Effector memory CD8-positive, alpha-beta T cell (primary cell): ENCODE measurements around the gene PTPRD.

Experiments
- ATAC-seq: fragments of 150-1000 bp; cut with Tn5 transposase; replicated peaks from 2 replicates; pipeline ENCODE4 v1.10.0; 2021; ENCODE audit warnings: mild to moderate bottlenecking, moderate library complexity
- DNase-seq, 3 experiments: peaks; one replicate each; pipeline ENCODE4 v3.0.0; 2021
- H3K27ac Mint-ChIP-seq, 2 donors: one replicate each; pipeline ENCODE4 v1.8.0; 2022; ENCODE audit warnings: mild to moderate bottlenecking in 2 of 2, mixed read lengths in 2 of 2, moderate library complexity in 2 of 2
- H3K27me3 Mint-ChIP-seq, 2 donors: one replicate each; pipeline ENCODE4 v1.8.0; 2022; ENCODE audit warnings: mixed read lengths in 2 of 2
- H3K36me3 Mint-ChIP-seq: one replicate; pipeline ENCODE4 v1.8.0; 2022; ENCODE audit warnings: mild to moderate bottlenecking, moderate library complexity, mixed read lengths; ENCODE audit not compliant: insufficient read depth
- H3K4me1 Mint-ChIP-seq, 2 donors: one replicate each; pipeline ENCODE4 v1.8.0; 2022; ENCODE audit warnings: low read depth in 2 of 2, mixed read lengths in 2 of 2
- H3K4me3 Mint-ChIP-seq, 2 donors: one replicate each; pipeline ENCODE4 v1.8.0; 2022; ENCODE audit warnings: mild to moderate bottlenecking in 2 of 2, mixed read lengths in 2 of 2, moderate library complexity in 2 of 2
- H3K9me3 Mint-ChIP-seq, 2 donors: one replicate each; pipeline ENCODE4 v1.8.0; 2022; ENCODE audit warnings: mixed read lengths in 2 of 2

Gene PTPRD

DNA sequence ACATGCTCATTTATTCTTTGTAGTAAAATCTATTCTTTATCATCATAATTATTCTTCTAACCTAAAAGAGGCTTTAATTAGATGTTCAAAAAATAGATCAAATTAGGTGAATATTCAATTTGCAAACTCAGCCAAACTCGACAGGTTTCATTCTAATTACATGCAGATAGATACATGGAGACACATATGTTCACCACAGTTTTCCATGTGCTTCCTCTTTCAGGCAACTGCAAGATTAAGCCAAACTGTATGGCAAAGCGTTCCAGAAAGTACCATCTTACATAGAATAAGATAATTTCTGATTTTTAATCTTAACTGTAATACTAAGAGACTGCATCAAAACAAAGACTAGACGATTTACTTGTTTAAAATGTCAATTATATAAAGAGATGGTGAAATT is 1944.6 kb downstream of the PTPRD start:
- Mint-ChIP-seq H3K4me3 (no peak overlapping the region), H3K27me3 (peaks cover 0 to 15% of the 10 kb centered on the region in 2 donors), H3K27ac (no peak overlapping the region), H3K4me1 (no peaks in the 10 kb centered on the region), H3K9me3 (no peaks in the 10 kb centered on the region), H3K36me3 (no peaks in the 10 kb centered on the region)
- ATAC-seq (no peak), DNase-seq (no peak)

DNA sequence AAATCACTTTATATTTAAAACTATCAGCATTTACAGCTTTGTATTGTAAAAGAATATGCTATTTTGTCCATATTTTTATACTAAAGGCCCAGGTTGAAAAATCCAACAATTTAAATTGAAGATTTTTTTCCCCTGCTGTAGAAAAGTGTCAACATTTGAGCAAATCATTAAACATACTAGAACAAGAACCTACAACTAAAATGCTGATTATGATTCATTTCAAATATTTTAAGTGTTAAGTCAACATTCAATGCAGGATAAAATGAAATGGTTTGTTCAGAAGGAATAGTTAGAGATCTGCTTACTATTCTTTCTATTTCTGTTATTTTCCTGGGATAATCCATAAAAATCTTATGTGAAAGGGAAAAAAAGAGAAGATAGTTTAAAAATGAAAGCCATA is 1946.7 kb downstream of the PTPRD start:
- Mint-ChIP-seq H3K36me3 (no peaks in the 10 kb centered on the region), H3K27ac (no peak overlapping the region), H3K4me3 (no peak overlapping the region), H3K4me1 (no peaks in the 10 kb centered on the region), H3K9me3 (no peaks in the 10 kb centered on the region), H3K27me3 (peaks cover 0 to 15% of the 10 kb centered on the region in 2 donors)
- DNase-seq = no peak
- ATAC-seq = no peak

DNA sequence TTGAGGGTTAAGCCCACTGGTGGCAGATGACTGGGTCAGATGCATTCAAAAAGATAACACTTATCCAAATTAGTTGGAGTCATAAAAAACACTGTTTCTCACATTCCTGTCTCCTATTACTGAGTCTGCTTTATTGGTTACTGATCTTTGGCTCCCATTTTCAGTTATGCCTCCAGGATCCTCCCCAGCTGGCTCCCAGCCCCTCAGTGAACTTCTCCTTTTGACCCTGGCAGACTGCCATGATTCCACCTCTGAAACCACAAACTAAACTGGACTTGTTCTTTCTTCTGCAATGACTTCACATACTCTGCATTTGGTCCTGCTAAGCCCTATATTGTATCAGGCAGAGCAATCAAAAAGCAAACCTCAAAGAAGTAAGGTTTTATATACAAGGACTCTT is 1952.4 kb downstream of the PTPRD start:
- peaks cover 0 to 7% of the 10 kb centered on the region in 2 donors for H3K27me3 Mint-ChIP-seq
- DNase-seq (no peak), ATAC-seq (no peak)
- no peak overlapping the region for H3K27ac Mint-ChIP-seq
- no peaks in the 10 kb centered on the region for H3K4me1 Mint-ChIP-seq
- H3K36me3 Mint-ChIP-seq = no peaks in the 10 kb centered on the region
- H3K9me3 Mint-ChIP-seq = peaks cover 0 to 2% of the 10 kb centered on the region in 2 donors
- no peak overlapping the region for H3K4me3 Mint-ChIP-seq

DNA sequence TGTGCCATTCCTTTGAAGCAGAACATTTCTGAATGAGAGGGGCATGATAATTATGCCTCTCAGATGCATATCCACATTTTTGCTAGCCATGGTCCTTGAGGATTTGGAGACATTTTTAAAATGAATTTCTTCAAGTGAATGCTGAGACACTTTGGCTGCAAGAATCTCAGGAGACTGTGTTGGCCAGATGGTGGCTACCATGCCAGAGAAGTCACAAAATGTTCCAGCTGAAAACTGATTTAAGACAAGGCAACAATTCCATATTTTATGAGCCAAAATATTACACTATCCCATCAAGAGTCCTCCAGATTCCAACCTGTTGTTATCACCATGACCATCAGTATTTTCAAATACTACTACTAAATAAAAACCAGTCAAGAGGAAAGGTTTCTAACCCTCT is 1953.7 kb downstream of the PTPRD start:
- H3K27ac Mint-ChIP-seq = no peak overlapping the region
- H3K4me1 Mint-ChIP-seq = no peaks in the 10 kb centered on the region
- peaks cover 0 to 2% of the 10 kb centered on the region in 2 donors for H3K9me3 Mint-ChIP-seq
- no peak overlapping the region for H3K4me3 Mint-ChIP-seq
- DNase-seq (no peak), ATAC-seq (no peak)
- H3K36me3 Mint-ChIP-seq = no peaks in the 10 kb centered on the region
- peaks cover 0 to 3% of the 10 kb centered on the region in 2 donors for H3K27me3 Mint-ChIP-seq

DNA sequence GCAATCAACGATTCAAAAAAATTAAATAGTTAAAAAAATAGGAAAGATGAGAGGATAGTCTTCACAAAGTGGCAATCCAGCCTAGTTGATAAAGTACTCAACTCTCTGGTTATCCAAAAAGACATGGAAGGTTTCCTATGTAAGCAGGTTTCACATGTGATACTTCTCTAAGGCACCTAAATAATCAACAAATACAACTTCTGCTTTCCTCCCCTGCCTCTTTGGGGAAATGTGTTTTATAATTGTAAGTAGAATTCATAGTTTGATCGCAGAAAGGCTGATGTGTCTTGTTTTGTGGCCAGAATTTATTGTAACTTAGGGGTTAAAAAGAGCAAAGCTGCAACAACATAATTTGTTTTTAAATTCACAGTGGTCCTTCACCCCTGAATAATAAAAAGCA is 1957.7 kb downstream of the PTPRD start:
- DNase-seq = no peak
- ATAC-seq = no peak
- H3K4me3 Mint-ChIP-seq = no peak overlapping the region
- H3K27me3 Mint-ChIP-seq = no peaks in the 10 kb centered on the region
- H3K36me3 Mint-ChIP-seq = no peaks in the 10 kb centered on the region
- no peaks in the 10 kb centered on the region for H3K9me3 Mint-ChIP-seq
- no peak overlapping the region for H3K27ac Mint-ChIP-seq
- H3K4me1 Mint-ChIP-seq = no peaks in the 10 kb centered on the region

DNA sequence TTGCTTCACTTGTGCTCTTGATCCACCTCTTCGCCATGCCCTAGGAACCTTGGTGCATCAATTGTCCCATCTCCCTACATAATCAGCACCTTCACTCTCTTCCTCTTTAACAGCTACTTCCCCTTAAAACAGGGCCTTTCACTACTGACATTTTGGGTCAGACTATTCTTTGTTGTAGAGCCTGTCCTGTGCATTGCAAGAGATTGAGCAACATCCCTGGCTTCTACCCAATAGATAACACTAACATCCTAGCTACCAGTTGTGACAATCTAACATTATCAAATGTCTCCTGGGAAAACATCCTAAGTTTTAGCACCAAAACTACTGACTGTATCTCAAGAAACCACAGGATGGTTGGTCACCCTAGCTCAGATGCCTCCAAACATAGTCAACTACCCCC is 1958.9 kb downstream of the PTPRD start:
- ATAC-seq (no peak), DNase-seq (no peak)
- H3K9me3 Mint-ChIP-seq = no peaks in the 10 kb centered on the region
- no peak overlapping the region for H3K4me3 Mint-ChIP-seq
- no peaks in the 10 kb centered on the region for H3K27me3 Mint-ChIP-seq
- no peaks in the 10 kb centered on the region for H3K4me1 Mint-ChIP-seq
- H3K36me3 Mint-ChIP-seq = no peaks in the 10 kb centered on the region
- H3K27ac Mint-ChIP-seq = no peak overlapping the region

DNA sequence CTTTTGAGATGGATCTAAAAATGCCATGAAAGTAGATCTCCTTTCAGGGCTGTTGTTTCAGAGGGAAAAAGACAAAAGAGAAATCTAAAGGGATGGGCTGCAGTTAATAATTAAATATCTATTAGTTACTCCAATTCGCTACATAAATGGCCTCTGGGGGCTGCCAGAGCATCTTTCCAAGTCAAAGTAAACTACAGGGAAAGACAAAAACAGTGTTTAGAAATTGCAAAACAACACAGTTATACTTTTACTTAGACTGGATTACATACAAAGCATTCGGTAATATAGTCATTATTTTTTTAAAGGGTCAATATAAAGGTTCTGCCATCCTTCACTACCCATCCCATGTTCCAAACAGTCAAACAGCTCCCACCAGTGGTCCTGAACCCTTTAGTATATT is 1959.7 kb downstream of the PTPRD start:
- ATAC-seq (no peak), DNase-seq (no peak)
- Mint-ChIP-seq H3K27me3 (no peaks in the 10 kb centered on the region), H3K27ac (no peak overlapping the region), H3K9me3 (no peaks in the 10 kb centered on the region), H3K36me3 (no peaks in the 10 kb centered on the region), H3K4me1 (no peaks in the 10 kb centered on the region), H3K4me3 (no peak overlapping the region)

DNA sequence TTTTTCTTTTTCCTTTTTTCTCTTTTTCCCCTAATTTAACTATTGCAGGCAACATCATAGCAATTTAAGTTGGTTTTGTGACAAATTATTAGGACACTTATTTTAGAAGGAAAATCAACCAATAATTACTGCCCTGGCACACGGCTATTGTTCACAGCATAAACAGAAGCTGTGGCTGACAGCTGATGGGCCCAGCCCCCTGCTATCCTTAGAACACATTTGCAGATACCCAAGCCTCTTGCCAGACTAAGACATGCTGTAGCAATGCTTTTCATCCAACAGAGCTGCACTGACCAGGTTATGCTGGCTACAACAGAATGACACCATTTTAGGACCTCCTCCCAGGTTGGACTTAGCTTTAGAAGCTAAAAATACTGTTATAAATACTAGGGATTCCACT is 1960.5 kb downstream of the PTPRD start:
- Mint-ChIP-seq H3K27me3 (no peaks in the 10 kb centered on the region), H3K9me3 (no peaks in the 10 kb centered on the region), H3K4me1 (no peaks in the 10 kb centered on the region), H3K27ac (no peak overlapping the region), H3K4me3 (no peak overlapping the region), H3K36me3 (no peaks in the 10 kb centered on the region)
- ATAC-seq (no peak), DNase-seq (no peak)

DNA sequence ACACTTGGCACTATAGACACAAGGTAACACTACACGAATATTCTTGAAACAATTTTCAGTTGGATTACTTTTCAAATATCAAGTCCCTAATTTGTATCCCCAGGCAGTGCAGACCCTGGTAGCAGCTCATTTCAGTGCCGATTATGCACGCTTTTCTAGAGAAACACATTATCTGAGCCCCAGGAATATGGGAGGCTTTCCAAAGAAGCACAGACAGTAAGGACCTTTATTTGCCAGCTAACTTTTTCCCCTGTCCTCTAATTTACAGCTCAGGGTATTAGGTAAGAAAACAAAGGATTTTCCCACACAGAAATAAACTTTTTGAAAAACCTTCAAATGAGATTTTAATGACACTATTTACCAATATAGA is 1961.0 kb downstream of the PTPRD start:
- no peak for DNase-seq
- H3K9me3 Mint-ChIP-seq = no peaks in the 10 kb centered on the region
- H3K36me3 Mint-ChIP-seq = no peaks in the 10 kb centered on the region
- H3K4me1 Mint-ChIP-seq = no peaks in the 10 kb centered on the region
- no peak overlapping the region for H3K4me3 Mint-ChIP-seq
- no peak for ATAC-seq
- no peaks in the 10 kb centered on the region for H3K27me3 Mint-ChIP-seq
- H3K27ac Mint-ChIP-seq = no peak overlapping the region

DNA sequence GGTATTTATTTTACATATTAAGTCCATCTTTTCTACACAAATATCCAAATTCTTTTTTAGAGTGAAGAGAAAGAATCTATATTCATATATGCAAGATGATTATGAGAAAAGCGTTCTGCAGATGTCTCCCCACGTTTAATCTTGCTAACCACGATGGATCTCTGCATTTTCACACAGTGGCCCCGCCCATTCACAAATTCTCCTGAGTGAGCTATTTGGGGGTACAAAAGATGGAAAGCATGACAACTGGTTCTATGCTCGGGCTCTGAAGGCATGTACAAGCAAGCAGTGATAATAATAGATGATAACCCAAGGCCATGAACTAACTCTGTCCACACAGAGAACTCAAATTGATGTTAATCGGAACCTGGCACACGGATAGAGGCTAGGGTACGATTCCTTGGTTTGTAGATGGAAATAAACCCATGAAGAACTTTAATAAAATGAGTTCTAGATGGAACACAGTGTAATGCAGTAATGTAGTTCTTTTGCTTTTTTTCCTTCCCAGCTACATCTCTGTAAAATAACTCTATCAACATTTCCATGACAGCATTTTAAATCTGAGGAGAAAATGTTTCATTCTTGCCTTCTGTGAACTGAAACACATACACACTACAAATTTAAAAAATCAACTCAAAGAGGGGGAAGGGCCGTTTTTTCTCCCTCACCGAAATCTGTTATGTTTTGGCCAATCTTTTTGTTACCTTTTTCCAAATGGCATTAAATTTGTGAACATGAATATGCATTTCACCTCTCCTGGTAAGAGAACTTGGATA is 1961.5 kb downstream of the PTPRD start:
- ATAC-seq (no peak), DNase-seq (no peak)
- H3K36me3 Mint-ChIP-seq = no peaks in the 10 kb centered on the region
- no peak overlapping the region for H3K4me3 Mint-ChIP-seq
- no peaks in the 10 kb centered on the region for H3K9me3 Mint-ChIP-seq
- no peaks in the 10 kb centered on the region for H3K27me3 Mint-ChIP-seq
- H3K27ac Mint-ChIP-seq = no peak overlapping the region
- H3K4me1 Mint-ChIP-seq = no peaks in the 10 kb centered on the region

DNA sequence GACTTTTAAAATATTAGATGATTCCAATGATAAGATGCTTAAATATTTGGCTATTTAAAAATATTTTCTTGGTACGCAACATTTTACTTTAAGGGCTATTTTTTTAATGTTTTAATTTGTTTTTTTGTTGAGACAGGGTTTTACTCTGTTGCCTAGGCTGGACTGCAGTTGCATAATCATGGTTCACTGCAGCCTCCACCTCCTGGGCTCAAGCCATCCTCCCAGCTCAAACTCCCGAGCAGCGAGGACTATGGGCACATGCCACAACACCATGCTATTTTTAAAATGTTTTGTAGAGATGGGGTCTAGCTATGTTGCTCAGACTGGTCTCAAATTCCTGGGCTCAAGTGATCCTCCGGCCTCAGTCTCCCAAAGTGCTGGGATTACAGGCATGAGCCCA is 1963.0 kb downstream of the PTPRD start:
- Mint-ChIP-seq H3K36me3 (no peaks in the 10 kb centered on the region), H3K4me1 (no peaks in the 10 kb centered on the region), H3K9me3 (no peaks in the 10 kb centered on the region), H3K4me3 (no peak overlapping the region), H3K27ac (no peak overlapping the region), H3K27me3 (no peaks in the 10 kb centered on the region)
- no peak for ATAC-seq
- no peak for DNase-seq

DNA sequence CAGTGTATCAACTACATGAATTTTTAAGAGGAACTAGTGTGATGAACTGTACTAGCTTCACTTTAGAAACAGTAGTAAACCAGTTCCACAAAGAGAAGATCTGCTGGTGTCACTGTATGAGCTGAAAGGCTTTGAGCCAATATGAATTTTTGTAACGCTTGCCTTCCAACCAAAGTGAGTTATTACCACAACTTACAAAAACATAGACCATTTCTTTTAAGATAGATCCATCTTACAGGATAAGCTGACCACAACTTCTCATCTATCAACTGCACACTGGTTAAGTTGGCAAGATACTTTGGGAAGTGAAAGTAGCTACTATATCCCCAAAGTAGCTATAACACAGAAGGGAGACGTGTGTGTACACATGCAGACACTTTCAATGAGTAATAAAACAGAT is 1963.6 kb downstream of the PTPRD start:
- no peak overlapping the region for H3K27ac Mint-ChIP-seq
- no peaks in the 10 kb centered on the region for H3K9me3 Mint-ChIP-seq
- no peak overlapping the region for H3K4me3 Mint-ChIP-seq
- no peaks in the 10 kb centered on the region for H3K36me3 Mint-ChIP-seq
- no peak for ATAC-seq
- H3K4me1 Mint-ChIP-seq = no peaks in the 10 kb centered on the region
- H3K27me3 Mint-ChIP-seq = no peaks in the 10 kb centered on the region
- no peak for DNase-seq

DNA sequence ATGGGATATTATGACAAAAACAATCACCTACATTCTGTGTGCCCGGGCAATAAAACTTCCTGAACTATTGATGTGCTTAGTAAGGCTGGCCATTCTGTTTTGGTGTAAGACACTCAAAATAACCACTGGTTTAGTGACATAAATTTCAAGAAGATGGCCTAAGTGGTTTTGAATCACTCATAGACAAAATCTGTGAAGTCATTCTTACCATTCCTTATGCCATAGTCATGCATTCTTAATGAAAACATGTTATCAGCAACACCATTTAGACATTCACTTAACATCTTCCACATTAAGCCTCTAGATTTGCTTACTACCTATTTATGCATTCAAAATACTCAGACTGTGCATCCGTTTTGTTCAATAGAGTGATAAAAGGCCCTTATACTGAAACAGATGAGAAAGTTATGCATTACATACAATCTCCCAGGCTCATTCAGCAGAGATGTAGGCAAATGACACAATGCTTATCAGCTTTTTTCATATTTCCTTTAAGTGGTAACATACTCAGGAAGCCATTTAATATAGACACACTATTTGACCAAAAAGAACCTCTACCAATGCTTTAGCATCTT is 1964.4 kb downstream of the PTPRD start:
- Mint-ChIP-seq H3K27me3 (no peaks in the 10 kb centered on the region), H3K4me1 (no peaks in the 10 kb centered on the region), H3K9me3 (no peaks in the 10 kb centered on the region), H3K4me3 (no peak overlapping the region), H3K27ac (no peak overlapping the region), H3K36me3 (no peaks in the 10 kb centered on the region)
- DNase-seq = no peak
- no peak for ATAC-seq

DNA sequence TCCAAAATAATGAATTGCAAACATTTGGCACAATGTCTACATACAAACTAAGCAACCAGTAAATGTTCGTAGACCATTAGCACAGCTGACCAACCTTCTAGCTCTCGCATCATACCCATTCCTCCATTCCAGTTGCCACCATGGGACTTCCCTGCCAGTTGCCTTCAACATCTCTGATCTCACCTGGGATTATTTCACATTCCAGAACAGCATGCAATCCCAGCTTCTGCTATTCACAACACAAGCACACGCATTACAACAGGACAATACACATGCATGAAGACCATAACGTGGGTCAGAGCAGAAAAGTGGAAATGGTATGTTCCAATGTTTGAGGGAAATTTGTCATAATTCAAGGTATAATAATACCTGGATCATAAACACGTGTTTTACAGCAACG is 1965.0 kb downstream of the PTPRD start:
- H3K27ac Mint-ChIP-seq = no peak overlapping the region
- H3K27me3 Mint-ChIP-seq = no peaks in the 10 kb centered on the region
- peaks cover 0 to 2% of the 10 kb centered on the region in 2 donors for H3K9me3 Mint-ChIP-seq
- no peak overlapping the region for H3K4me3 Mint-ChIP-seq
- no peaks in the 10 kb centered on the region for H3K36me3 Mint-ChIP-seq
- ATAC-seq (no peak), DNase-seq (no peak)
- no peaks in the 10 kb centered on the region for H3K4me1 Mint-ChIP-seq
